Dermis blood vessel endothelial cell (primary cell): ENCODE data around the gene DYNLRB2. TPM values are rescaled to one million over a fixed set of nuclear protein-coding genes. Genes with fewer than 3 reads are reported as not detected.
A peak's percentile ranks its signal among the peaks of the same experiment; 100 is the strongest.

Experiments used
- DNase-seq: peaks from one replicate; pipeline ENCODE4 v3.0.0; 2010
- total RNA-seq: library from RNA; depleted of rRNA; stranded (reverse); fragments of >200 nt; gene quantifications from 2 replicates; pipeline ENCODE4 v1.2.3, GENCODE V29; 2014

DYNLRB2 gene
- not detected in 2 replicates for total RNA-seq

- peak; percentile 94 for DNase-seq
Measured at GRCh38 chr16:80540516-80541305, at the start of gene DYNLRB2. Gene DYNLRB2, plus strand, starts transcription at chr16:80540993. Its CDS starts 84 bp downstream, at chr16:80541077.

GRCh38 chr16:80500116-80500859, 40.5 kb upstream of the DYNLRB2 start:
- no peak for DNase-seq

- no peak for DNase-seq
Measured at GRCh38 chr16:80500961-80501525, 39.8 kb upstream of the DYNLRB2 start.

DNA sequence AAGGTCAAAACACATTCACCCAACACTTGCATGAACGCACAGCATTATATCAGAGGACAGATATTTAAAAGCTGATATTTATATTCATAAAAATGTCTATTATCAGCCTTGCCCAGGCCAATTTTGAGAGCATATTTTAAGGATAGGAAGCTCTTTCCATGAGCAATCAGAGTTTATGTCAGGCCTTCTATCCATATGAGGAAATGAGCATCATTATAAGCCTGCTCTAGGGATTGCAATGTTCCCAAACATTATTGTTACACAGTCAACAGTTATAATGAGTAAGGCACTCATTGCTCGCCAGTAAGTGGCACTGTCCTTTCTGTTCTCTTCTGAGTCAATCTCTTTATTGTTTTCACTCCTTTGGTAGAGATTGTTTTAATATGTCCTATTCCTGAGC, 37.7 kb upstream of the DYNLRB2 start:
- DNase-seq: no peak

DNA sequence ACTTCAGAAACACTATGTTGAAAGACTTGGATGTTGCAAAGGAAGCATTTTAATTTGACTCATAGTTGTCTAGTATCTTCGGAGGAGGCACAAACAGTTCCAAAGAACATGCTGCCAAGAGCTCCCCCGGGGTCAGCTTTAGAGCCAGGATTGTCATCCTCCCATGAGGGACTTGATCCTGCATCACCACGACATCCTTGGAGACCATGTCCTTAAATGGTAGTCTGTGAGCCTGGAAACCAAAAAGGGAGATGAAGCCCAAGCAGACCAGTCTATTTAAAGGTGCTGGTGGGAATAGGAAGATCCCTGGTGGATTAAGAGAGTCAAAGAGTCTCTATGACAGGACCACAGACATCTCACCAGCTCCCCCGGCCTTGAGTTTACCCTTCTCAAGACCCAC, 33.3 kb upstream of the DYNLRB2 start:
- no peak for DNase-seq

DNA sequence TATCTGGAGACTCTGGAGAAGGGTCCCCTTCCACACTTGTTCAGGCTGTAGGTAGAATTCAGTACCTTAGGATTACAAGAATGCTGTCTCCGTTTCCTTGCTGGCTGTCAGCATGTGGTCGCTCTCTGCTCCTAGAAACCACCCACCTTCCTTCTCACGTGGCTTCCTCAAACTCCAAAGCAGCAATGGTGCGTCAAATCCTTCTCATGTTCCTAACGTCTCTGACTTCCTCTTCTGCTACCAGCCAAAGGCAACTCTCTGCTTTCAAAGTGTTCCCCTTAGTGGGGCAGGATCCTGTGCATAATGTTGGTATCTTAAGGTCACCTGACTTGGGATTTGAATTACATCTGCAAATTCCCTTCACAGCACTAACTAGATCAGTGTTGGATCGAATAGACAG, 30.9 kb upstream of the DYNLRB2 start:
- DNase-seq: no peak

DNA sequence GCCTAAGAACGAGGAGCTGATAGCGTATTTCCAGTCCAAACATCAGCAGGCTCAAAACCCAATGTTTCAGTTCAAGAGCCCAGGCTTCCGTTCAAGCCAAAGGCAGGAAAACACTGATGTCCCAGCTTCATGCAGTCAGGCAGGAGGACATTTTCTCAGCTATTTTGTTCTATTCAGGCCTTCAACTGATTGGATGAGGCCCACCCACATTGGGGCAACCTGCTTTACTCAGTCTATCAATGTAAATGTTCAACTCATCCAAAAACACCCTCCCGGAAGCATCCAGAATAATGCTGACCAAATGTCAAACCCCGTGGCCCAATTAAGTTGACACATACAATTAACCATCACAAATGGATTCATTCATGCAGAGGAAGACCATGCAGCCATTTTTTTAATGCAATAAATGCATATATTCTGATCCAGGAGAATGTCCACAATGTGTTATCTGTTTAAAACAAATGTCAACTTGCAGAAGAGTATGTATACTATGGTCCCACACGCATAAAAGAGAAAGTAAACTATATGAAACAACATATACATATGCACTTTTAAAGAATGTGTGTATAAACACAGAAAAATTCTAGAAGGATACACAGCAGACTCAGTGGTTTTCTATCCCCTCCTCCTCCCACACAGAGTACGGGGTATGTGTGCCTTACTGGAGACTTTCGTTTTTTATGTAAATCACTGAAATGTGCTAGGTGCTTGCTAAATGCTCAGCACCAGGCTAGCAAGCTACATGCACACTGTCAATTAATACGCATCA, 28.8 kb upstream of the DYNLRB2 start:
- DNase-seq: no peak

DNA sequence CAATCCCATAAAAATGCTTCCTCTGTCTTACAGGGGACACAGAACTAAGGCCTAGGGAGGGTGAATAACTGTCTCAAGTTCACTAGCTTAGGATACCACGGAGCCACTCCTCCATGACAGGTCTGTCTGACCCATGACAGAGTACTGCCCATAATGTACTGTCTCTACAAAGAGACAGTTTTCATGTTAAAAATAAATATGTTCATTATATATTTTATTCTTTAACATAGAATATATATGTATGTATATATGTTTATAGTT, 28.3 kb upstream of the DYNLRB2 start:
- no peak for DNase-seq

DNA sequence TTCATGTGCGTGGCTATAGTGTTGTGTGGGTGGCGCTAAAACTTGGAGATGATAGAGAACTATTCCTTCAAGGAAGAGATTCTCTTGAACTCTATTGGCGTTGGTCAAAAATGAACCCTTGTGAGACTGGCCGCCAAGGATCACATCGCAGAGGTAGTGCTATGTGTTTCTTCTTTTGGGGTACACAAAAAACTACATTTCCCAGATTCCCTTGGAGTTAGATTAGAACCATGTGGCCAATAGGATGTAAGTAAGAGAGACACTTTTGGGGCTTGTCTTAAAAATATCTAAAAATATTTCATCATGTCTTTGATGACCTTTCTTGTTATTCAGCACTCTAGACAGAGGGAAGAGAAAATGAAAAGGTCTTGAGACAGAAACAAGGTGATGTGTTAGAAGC, 25.4 kb upstream of the DYNLRB2 start:
- no peak for DNase-seq

DNA sequence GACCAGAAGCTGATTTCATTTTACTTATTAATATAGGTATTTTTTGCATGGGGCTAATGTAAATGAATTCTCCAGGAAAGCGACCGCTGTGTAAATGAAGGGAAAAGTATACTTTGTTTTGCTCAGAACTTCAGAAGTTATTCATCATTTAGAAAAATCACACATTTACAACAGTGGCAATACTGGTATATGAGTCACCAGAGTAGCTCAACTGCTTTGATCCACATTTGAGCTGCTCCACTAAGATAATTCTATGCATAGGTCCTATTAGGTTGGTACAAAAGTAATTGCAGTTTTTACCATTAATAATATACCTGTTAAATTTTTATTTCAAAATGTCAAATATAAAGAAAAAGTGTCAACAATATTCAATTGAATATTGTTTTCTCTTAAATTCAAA, 22.9 kb upstream of the DYNLRB2 start:
- DNase-seq: no peak

GRCh38 chr16:80518436-80518835, 22.4 kb upstream of the DYNLRB2 start:
- no peak for DNase-seq

DNA sequence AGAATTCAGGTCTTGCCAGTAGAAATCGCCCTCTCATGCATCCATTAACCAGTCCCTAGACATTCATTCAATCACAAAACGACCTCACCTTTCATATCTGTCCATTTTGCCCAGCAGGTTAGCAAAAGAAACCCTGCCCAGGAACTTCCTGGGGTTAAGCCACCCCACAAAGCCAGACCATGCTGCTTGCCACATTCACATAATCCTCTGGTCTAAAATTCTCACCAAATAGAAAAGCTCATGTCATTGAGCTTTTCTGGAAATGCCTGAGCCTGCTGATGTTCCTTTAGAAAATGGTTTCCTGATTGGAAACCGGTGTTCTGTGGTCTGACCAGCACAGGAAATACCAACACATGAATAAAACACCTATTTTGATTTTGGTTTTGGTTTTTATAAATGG, 21.6 kb upstream of the DYNLRB2 start:
- no peak for DNase-seq

- no peak for DNase-seq
Measured at GRCh38 chr16:80525420-80525819, 15.4 kb upstream of the DYNLRB2 start.

- peak; percentile 79 for DNase-seq
Measured at GRCh38 chr16:80526418-80527061, 14.3 kb upstream of the DYNLRB2 start.

DNA sequence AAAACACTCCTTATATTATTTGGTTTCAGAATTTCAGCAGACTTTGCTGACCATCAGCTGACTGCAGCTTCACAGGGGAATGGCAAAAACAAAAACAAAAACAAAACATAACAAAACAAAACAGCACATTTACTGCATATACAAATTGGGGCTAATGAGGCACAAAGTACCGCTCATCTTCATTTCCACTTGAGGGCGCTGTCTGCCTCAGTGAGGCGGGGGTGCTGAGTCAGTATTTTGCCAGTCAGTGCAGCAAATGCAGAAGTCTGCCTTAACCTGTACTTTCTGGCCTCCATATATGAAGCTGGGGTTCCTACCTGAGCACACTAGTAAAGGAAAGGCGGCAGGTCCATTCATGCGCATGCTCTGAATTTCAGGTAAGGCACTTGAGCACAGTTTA, 13.5 kb upstream of the DYNLRB2 start:
- DNase-seq: peak; percentile 69

DNA sequence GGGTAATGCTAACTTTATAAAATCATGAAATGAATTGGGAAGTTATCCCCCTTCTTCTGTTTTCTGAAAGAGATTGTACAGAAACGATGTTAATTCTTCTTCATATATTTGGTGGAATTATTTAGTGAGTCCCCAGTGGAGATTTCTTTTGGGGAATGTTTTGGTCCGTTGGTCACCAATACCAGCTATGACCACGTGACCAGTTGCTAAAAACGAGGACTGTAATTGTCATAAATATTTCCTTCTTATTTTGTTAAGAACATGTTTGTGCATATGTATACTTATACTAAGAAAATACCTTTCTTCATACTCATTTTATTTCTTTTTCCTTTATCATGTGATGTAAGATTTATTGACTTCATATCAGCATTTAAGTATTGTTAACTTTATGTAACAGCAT, 10.3 kb upstream of the DYNLRB2 start:
- no peak for DNase-seq

- no peak for DNase-seq
Measured at GRCh38 chr16:80536238-80536637, 4.6 kb upstream of the DYNLRB2 start.

DNA sequence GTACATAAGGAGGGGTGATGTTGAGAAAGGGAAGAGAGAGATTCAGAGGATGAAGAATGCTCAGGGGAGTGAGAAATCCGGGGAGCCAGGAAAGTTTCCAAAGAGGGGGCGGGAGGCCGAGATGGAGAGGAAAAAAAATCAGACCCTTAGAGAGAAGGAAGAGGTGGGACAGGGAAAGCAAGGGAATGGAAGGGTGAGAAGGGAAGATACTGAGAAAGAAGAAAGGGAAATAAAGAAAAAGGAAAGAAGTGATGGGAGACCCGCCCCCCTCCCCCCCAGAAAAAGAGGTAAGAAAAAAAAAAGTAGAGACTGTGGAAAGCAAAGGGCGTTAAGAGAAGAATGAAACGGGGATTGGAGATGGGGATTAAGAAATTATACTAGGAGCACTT, 507 bp downstream of the DYNLRB2 start:
- DNase-seq: no peak

- DNase-seq: no peak
Measured at GRCh38 chr16:80543162-80543561, 2.4 kb downstream of the DYNLRB2 start.

GRCh38 chr16:80544326-80544725, 3.5 kb downstream of the DYNLRB2 start:
- no peak for DNase-seq

DNA sequence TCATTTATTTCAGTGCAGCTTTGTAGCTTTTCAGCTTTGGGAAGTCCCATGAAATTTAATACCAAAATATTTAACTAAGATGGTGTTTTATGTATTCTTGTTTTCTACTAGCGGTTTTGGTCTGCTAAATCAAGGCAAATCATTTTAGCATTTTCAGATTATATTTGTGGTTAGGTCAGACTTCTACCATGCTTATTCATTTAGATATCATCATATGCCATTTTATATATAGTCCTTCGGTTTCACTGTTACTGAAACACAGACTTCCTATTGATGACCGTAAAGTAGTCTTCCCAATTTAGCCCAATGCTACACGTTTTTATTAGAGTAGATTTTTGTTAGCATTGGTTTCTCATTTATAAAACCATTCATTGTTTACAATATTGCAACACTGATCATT, 5.5 kb downstream of the DYNLRB2 start:
- DNase-seq: no peak

DNA sequence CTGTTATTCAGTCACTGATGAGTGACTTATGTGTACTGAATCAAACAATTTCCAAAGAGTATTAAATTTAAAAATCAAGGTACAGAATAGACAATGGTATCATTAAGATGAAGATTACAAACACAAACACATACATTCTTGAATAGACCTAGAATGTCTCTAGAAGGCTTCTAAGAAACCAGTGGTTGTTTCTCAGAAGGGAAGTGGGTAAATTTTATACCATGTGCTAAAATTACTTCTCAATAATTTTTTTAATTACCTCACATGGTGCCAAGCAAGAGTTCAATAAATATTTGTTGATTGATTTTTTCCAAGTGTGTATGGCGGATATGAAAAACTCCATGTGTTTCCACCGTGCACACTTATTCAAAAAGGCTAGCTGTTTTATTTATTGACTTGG, 6.4 kb downstream of the DYNLRB2 start:
- DNase-seq: no peak

DNA sequence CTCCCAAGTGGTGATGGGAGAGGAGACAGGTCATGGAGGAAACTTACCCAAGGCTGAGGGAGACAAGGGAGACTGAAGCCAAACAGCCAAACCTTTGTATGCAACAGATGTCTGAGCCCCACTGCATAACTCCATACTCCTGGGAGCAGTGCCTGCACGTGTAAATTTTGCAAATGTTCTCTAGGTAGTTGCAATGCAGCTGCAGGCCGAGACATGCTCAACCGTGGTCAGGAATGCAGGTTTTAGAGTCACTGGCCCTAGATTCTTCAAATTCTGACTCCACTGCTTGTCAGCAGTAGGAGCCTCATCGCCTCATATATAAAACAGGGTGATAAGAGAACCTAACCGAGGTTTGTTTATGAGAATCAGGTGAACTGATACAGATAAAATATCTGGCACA, 11.5 kb downstream of the DYNLRB2 start:
- no peak for DNase-seq
